Neural crest cell (in vitro differentiated cells): ENCODE measurements around the gene RETREG1. TPM values are rescaled to one million over a fixed set of nuclear protein-coding genes. Genes with fewer than 3 reads are reported as not detected.

Source experiments
- DNase-seq: peaks from one replicate; pipeline ENCODE4 v3.0.0; 2021; ENCODE audit warnings: low read depth, mixed read lengths, low spot score
- H3K27ac Mint-ChIP-seq: one replicate; pipeline ENCODE4 v1.8.0; 2021; ENCODE audit warnings: mild to moderate bottlenecking, mixed read lengths; ENCODE audit not compliant: unreplicated experiment
- H3K27me3 Mint-ChIP-seq: 2 replicates; pipeline ENCODE4 v1.8.0; 2021; ENCODE audit warnings: low read depth, mild to moderate bottlenecking, mixed read lengths
- H3K36me3 Mint-ChIP-seq: 2 replicates; pipeline ENCODE4 v1.8.0; 2021; ENCODE audit warnings: low read depth, mild to moderate bottlenecking, mixed read lengths
- H3K4me1 Mint-ChIP-seq: 2 replicates; pipeline ENCODE4 v1.8.0; 2021; ENCODE audit warnings: mixed read lengths
- H3K4me3 Mint-ChIP-seq: one replicate; pipeline ENCODE4 v1.8.0; 2021; ENCODE audit warnings: mild to moderate bottlenecking, mixed read lengths
- H3K9me3 Mint-ChIP-seq: 2 replicates; pipeline ENCODE4 v1.8.0; 2021; ENCODE audit warnings: mixed read lengths
- total RNA-seq: library from RNA; stranded (reverse); gene quantifications from 2 replicates; pipeline ENCODE4 v1.2.1, GENCODE V29; 2021
- TF ChIP-seq, protein P1 (sequence below): fragments of 200-600 bp; sonication (generic); conservative IDR thresholded peaks from 2 replicates; pipeline ENCODE4 v1.5.0; 2021; ENCODE audit warnings: antibody characterized with exemption, mild to moderate bottlenecking

RETREG1 gene
- total RNA-seq, 1 donor from 2014 or later = 6.2 TPM

DNA sequence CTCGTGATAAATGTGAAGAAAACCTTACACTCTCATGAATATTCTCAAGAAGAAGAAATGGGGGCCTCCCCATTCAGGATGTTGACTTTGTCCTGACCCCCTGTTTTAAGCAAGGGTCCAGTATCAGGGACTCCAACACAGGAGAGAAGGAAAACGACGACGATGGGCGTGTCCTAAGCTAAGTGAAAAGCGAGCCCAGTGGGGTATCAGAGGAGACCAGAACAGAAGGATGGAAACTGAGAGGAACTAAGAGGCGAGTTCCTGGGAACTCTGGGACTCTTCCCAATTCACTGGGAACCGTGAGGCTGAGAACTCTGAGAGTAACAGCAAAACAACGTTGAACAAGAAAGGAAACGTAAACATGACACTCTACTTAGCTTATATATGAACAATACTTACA is 14.6 kb downstream of the RETREG1 start:
- TF ChIP-seq, protein P1, sequence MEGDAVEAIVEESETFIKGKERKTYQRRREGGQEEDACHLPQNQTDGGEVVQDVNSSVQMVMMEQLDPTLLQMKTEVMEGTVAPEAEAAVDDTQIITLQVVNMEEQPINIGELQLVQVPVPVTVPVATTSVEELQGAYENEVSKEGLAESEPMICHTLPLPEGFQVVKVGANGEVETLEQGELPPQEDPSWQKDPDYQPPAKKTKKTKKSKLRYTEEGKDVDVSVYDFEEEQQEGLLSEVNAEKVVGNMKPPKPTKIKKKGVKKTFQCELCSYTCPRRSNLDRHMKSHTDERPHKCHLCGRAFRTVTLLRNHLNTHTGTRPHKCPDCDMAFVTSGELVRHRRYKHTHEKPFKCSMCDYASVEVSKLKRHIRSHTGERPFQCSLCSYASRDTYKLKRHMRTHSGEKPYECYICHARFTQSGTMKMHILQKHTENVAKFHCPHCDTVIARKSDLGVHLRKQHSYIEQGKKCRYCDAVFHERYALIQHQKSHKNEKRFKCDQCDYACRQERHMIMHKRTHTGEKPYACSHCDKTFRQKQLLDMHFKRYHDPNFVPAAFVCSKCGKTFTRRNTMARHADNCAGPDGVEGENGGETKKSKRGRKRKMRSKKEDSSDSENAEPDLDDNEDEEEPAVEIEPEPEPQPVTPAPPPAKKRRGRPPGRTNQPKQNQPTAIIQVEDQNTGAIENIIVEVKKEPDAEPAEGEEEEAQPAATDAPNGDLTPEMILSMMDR = no peak
- Mint-ChIP-seq H3K27me3 (no peaks in the 10 kb centered on the region), H3K27ac (no peak overlapping the region), H3K4me1 (peaks cover 20% of the 10 kb centered on the region), H3K36me3 (peaks cover 3% of the 10 kb centered on the region), H3K4me3 (no peak overlapping the region), H3K9me3 (no peaks in the 10 kb centered on the region)
- no peak for DNase-seq

DNA sequence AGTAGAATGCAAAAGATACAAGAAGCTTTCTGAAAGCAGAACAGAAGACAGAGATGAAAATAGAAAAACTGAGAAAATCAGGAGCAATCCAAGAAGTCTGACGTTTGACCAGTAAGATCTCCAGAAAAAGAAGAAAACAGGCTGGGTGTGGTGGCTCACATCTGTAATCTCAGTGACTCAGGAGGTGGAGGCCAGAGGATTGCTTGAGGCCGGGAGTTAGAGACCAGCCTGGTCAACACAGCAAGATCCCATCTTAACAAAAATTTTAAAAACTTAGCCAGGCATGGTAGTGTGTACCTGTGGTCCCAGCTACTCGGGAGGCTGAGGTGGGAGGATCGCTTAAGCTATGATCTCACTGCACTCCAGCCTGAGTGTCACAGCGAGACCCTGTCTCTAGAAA is 15.9 kb downstream of the RETREG1 start:
- H3K36me3 Mint-ChIP-seq = no peaks in the 10 kb centered on the region
- no peaks in the 10 kb centered on the region for H3K27me3 Mint-ChIP-seq
- no peak overlapping the region for H3K4me3 Mint-ChIP-seq
- TF ChIP-seq, protein P1 = no peak
- no peaks in the 10 kb centered on the region for H3K9me3 Mint-ChIP-seq
- no peak for DNase-seq
- no peak overlapping the region for H3K27ac Mint-ChIP-seq
- H3K4me1 Mint-ChIP-seq = peaks cover 25% of the 10 kb centered on the region

DNA sequence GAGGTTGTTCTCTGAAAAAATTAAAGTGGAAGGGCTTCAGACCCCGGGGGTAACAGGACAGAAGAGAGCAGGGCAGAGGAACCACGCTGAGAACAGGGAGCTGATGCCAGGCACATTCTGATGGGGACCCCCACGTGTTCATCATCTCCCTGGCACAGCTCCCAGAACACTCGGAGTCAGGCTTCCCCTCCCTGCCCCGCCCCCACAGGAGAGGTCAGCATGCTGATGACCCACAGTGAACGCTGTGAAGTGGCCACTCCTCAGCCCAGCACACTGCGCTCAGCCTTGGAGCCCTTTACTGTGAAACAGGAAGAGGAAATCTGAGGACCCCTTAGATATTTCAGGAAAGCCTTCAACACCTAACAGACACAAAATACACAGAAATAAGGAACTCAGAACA is 16.4 kb downstream of the RETREG1 start:
- Mint-ChIP-seq H3K36me3 (no peaks in the 10 kb centered on the region), H3K4me1 (peaks cover 25% of the 10 kb centered on the region), H3K27ac (no peak overlapping the region), H3K27me3 (no peaks in the 10 kb centered on the region), H3K9me3 (no peaks in the 10 kb centered on the region), H3K4me3 (no peak overlapping the region)
- TF ChIP-seq, protein P1 = no peak
- DNase-seq = peak; percentile 14

DNA sequence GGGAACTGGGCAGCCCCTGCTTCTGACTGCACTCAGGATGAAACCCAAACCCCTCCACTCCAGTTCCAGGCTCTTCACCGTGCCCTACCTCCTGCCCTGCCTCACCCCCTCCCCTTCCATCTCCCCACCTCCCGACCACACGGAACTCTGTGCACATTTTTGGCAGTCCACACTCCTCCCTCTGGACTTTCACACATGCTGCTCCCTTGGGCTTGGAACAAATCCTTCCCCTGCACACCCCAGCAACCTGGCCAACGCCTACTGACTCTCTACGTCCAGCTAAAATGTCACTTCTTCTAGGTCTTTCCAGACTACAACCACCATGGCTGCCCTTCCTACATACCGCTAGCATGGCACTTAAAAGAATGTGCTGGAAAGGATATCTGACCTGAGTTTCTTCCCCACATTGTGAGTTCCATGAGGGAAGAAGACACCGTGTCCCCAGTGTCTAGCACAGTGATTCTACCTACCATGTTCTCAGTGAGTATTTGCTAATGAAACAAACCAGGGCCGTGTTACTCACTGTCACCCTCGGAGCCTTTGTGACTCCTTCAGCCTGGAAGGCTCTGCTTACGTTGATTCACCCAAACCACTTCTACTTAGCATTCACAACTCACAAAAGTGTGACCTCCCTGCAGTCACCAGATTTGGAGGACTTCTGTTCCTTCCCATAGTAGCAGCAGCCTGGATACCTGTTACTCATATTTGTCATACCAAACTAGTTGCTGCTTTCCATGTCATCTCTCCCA is 18.7 kb downstream of the RETREG1 start:
- Mint-ChIP-seq H3K9me3 (no peaks in the 10 kb centered on the region), H3K27ac (peak overlapping the region; percentile 40), H3K27me3 (no peaks in the 10 kb centered on the region), H3K4me3 (no peak overlapping the region), H3K4me1 (peaks cover 25% of the 10 kb centered on the region), H3K36me3 (no peaks in the 10 kb centered on the region)
- no peak for DNase-seq
- TF ChIP-seq, protein P1 = no peak

DNA sequence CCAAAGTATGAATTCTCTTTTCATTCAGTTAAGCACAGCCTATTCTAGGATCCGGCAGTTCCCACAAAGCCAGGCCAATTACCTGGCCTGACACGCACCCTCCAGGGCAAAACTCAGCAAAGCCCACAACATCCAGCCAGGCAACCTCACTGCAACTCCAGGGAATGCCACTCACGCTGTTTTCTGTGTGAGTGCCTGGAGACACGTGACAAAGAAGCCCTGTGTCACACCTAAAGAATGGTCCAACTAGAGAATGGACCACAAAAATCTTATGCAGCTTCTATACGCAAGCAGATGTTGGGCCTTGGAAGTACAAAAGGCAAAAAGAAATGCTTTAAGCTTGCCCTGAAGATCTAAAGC is 20.2 kb downstream of the RETREG1 start:
- no peak for DNase-seq
- Mint-ChIP-seq H3K27me3 (no peaks in the 10 kb centered on the region), H3K4me1 (peaks cover 28% of the 10 kb centered on the region), H3K9me3 (no peaks in the 10 kb centered on the region), H3K4me3 (no peak overlapping the region), H3K27ac (no peak overlapping the region), H3K36me3 (no peaks in the 10 kb centered on the region)
- TF ChIP-seq, protein P1 = no peak
